HAP-1 (cell line): ENCODE data around the gene TMEFF2.

Experiments used
- DNase-seq, 2 experiments: peaks; one replicate each; pipeline ENCODE4 v3.0.0-alpha.2; 2016 to 2020; ENCODE audit warnings: low spot score in 2 of 2
- H3K27me3 ChIP-seq: fragments of 250-450 bp; sonication (Bioruptor Pico); 2 replicates; pipeline ENCODE4 v1.5.1; 2020; ENCODE audit warnings: low read depth, mild to moderate bottlenecking, moderate library complexity
- H3K36me3 ChIP-seq: fragments of 250-450 bp; sonication (Bioruptor Pico); replicated peaks from 2 replicates; pipeline ENCODE4 v1.5.1; 2020; ENCODE audit warnings: mild to moderate bottlenecking
- H3K4me1 ChIP-seq: fragments of 250-450 bp; sonication (Bioruptor Pico); 2 replicates; pipeline ENCODE4 v1.5.1; 2020; ENCODE audit warnings: mild to moderate bottlenecking
- H3K4me3 ChIP-seq: fragments of 250-450 bp; sonication (Bioruptor Pico); 2 replicates; pipeline ENCODE4 v1.5.1; 2020; ENCODE audit warnings: mild to moderate bottlenecking, moderate library complexity
- H3K9me3 ChIP-seq: fragments of 250-450 bp; sonication (Bioruptor Pico); 2 replicates; pipeline ENCODE4 v1.5.1; 2020; ENCODE audit warnings: mild to moderate bottlenecking, moderate library complexity
- in situ Hi-C: fragments of 300-500 bp; cut with MboI; formaldehyde crosslinking; loops from 3 replicates; pipeline ENCODE4 v1.14.3; 2020; ENCODE audit warnings: low sequenced_read_pairs, inconsistent platforms, mixed read lengths

Gene TMEFF2

DNA sequence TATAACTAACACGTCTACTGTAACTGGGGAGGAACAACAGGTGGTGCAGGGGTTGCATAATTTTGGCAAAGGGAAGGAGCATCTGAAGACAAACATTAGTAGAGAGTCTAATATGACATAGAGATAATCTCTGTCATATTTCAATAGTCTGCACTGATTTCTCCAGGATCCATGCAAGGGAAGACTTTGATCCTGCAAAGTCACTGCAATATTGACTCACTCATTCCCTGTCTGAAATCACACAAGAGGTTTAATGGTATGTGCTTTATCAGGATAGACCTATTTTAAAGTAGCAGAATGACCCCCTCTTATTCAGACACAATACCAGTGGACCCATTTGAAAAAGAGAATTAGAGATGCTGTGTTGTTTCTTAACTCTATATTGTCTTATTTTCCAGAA is 249.1 kb downstream of the TMEFF2 start:
- in situ Hi-C loops = no loop called here
- H3K4me3 ChIP-seq = no peak overlapping the region
- peaks cover 7% of the 10 kb centered on the region; the same call in 1 of the 2 replicates for H3K4me1 ChIP-seq
- no peaks in the 10 kb centered on the region for H3K36me3 ChIP-seq
- H3K27me3 ChIP-seq = no peaks in the 10 kb centered on the region
- H3K9me3 ChIP-seq = no peaks in the 10 kb centered on the region
- no peak for DNase-seq

GRCh38 chr2:191942739-191943103 is 252.0 kb downstream of the TMEFF2 start:
- in situ Hi-C loops = no loop called here
- Histone ChIP-seq H3K4me1 (peaks cover 18% of the 10 kb centered on the region), H3K9me3 (no peaks in the 10 kb centered on the region), H3K4me3 (no peak overlapping the region), H3K36me3 (no peaks in the 10 kb centered on the region), H3K27me3 (no peaks in the 10 kb centered on the region)
- no peak for DNase-seq

DNA sequence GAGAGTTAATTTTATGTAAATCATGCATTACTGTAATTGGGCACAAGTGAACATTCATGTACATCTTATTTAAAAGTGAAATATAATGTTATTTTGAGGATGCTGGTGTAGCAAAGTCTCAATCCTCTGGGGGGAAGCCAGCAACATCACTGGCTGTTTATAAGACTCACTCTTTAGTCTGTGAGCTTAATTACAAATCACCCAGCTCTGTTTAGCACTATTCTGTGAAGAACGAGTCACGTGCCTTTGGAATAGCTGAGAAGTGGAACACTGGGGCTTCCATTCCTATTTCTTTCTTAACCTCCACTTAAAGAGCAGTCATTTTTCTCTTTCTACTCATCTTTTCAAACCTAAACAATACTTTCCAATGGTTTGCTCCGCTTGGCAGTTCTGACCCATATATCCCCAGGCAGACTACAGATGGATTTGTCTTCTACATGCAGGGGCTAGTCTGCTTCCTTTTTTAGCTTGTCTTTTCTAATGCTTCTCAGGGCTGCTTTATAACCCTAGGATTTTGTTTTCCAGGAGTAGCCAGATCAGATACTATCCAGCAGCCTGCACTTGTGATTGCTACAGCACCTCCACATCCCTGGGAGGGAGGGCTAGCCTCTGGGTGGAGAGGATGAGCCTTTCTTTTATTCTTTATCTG is 252.5 kb downstream of the TMEFF2 start:
- no peak for DNase-seq
- Histone ChIP-seq H3K36me3 (no peaks in the 10 kb centered on the region), H3K4me3 (no peak overlapping the region), H3K9me3 (no peaks in the 10 kb centered on the region), H3K27me3 (no peaks in the 10 kb centered on the region), H3K4me1 (peaks cover 24% of the 10 kb centered on the region)
- in situ Hi-C loops = no loop called here

DNA sequence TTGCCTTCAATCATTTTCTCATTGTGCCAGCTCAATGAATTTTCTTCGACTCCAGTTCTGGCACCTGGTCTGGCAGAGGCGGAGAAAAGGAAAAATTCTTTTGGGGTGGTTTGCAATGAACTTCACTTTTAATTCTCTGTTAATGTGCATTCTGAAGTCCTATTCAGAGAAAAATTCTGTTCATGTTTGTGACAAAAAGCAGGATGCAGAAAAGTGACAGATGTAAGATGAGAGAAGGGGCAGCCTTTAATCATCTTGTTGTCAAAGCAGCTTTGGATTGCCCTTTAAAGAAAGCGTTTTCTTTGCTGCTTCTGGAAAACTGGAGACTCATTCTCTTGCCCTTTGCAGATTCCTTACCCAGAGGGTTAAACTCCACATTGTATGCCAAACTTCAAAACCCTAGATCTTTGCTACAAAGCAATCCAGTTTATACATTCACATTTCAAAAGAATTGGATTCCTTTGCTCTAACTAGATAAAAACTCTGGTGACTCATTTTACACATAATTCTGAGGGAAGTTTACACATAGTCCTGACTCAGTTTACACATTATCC is 253.3 kb downstream of the TMEFF2 start:
- in situ Hi-C loops = no loop called here
- Histone ChIP-seq H3K4me3 (no peak overlapping the region), H3K27me3 (no peaks in the 10 kb centered on the region), H3K4me1 (peaks cover 31% of the 10 kb centered on the region), H3K36me3 (no peaks in the 10 kb centered on the region), H3K9me3 (no peaks in the 10 kb centered on the region)
- no peak for DNase-seq

- in situ Hi-C loops = no loop called here
- Histone ChIP-seq H3K4me1 (peaks cover 33% of the 10 kb centered on the region), H3K36me3 (no peaks in the 10 kb centered on the region), H3K4me3 (no peak overlapping the region), H3K9me3 (no peaks in the 10 kb centered on the region), H3K27me3 (no peaks in the 10 kb centered on the region)
- peak in 1 of 2 experiments; percentile 36 for DNase-seq
These were observed 256.0 kb downstream of the TMEFF2 start for GRCh38 chr2:191938779-191939178.

GRCh38 chr2:191936882-191937405 is 257.8 kb downstream of the TMEFF2 start:
- Histone ChIP-seq H3K27me3 (no peaks in the 10 kb centered on the region), H3K36me3 (no peaks in the 10 kb centered on the region), H3K4me3 (no peak overlapping the region), H3K4me1 (peaks cover 28% of the 10 kb centered on the region), H3K9me3 (no peaks in the 10 kb centered on the region)
- in situ Hi-C loops = no loop called here
- DNase-seq = peak in 1 of 2 experiments; percentile 13

DNA sequence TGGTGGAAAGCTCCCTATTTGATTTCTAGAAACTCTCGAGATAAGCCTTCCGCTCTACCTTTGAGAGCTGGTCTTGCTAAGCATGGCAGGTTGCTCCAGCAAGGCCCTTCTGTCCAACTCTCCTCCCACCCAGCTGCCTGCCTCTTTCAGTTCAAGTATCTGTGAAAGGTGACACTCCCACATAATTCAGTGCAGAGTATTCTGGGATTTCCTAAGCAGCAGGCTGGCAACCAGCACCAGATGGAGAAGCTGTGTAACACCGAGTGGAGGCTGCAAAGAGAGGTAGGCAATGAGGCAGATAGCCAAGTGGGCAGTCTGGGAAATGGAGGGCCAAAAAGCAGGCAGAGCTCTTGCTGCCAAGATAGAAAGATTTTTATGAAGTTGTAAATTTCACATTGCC is 259.5 kb downstream of the TMEFF2 start:
- H3K36me3 ChIP-seq = no peaks in the 10 kb centered on the region
- in situ Hi-C loops = no loop called here
- H3K9me3 ChIP-seq = no peaks in the 10 kb centered on the region
- H3K4me3 ChIP-seq = no peak overlapping the region
- no peak for DNase-seq
- H3K27me3 ChIP-seq = no peaks in the 10 kb centered on the region
- peaks cover 27% of the 10 kb centered on the region for H3K4me1 ChIP-seq

DNA sequence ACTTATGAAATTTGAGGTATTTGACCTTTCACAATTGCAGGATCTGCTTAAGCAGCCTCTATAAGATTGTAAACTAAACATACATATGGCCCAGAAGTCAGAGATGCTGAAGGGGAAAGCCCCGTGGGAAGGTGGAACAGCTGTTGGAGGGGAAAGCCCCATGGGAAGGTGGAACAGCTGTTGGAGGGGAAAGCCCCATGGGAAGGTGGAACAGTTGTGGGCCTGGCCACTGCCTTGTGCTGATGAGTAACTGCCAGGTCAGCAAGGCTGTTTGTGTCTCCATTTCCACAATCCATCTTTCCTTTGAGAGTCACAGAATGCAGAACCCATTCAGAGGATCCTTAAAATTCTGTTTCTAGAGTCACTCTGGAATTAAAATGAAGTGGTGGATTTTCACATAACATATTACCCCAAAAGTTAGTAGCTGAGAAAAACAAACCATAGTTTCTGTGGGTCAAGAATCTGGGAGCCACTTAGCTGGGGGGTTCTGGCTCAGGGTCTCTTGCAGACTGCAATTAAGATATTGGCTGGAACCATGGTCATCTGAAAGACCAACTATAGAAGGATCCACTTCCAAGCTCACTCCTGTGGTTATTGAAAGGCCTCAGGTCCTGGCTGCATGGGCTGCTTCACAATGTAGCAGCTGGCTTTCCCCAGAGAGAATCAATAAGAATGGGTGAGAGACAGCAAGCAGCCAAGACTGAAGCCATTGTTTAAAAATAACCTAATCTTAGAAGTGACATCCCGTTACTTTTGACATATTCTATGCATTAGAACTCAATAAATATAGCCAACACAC is 261.2 kb downstream of the TMEFF2 start:
- Histone ChIP-seq H3K27me3 (no peaks in the 10 kb centered on the region), H3K36me3 (no peaks in the 10 kb centered on the region), H3K4me1 (peaks cover 22% of the 10 kb centered on the region), H3K4me3 (no peak overlapping the region), H3K9me3 (no peaks in the 10 kb centered on the region)
- in situ Hi-C loops = no loop called here
- no peak for DNase-seq

- in situ Hi-C loops = no loop called here
These were observed 262.4 kb downstream of the TMEFF2 start for GRCh38 chr2:191932286-191932685.

DNA sequence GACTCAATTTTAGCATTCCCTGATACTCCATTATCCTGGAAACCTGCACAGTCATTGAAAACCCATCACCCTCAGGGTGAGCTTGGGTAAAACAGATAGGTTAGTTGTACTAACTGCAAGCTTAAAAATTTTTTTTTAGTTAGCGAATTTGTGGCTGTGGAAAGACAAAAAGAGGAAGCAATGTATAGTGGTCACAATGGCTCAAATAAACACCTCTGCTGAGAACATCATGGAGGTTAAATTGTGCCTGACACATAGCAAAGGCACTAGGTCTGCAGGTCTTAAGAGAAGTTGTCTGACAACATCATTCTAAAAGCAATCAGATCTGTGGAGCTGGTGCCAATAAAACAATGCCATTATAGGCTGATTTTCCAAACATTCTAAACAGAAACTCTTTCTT is 263.4 kb downstream of the TMEFF2 start:
- no peak for DNase-seq
- peaks cover 1% of the 10 kb centered on the region; the same call in 1 of the 2 replicates for H3K4me1 ChIP-seq
- H3K27me3 ChIP-seq = no peaks in the 10 kb centered on the region
- no peak overlapping the region for H3K4me3 ChIP-seq
- no peaks in the 10 kb centered on the region for H3K9me3 ChIP-seq
- in situ Hi-C loops = no loop called here
- H3K36me3 ChIP-seq = no peaks in the 10 kb centered on the region

More at GRCh38 chr2:191932286-191932685, 262.4 kb downstream of the TMEFF2 start:
- H3K36me3 ChIP-seq = no peaks in the 10 kb centered on the region
- no peak overlapping the region for H3K4me3 ChIP-seq
- DNase-seq = no peak
- H3K4me1 ChIP-seq = peaks cover 11% of the 10 kb centered on the region
- H3K9me3 ChIP-seq = no peaks in the 10 kb centered on the region
- H3K27me3 ChIP-seq = no peaks in the 10 kb centered on the region

- Histone ChIP-seq H3K9me3 (no peaks in the 10 kb centered on the region), H3K27me3 (no peaks in the 10 kb centered on the region), H3K4me3 (no peak overlapping the region), H3K4me1 (no peaks in the 10 kb centered on the region; the same call in 1 of the 2 replicates), H3K36me3 (no peaks in the 10 kb centered on the region)
- in situ Hi-C loops = no loop called here
- no peak for DNase-seq
These were observed 264.5 kb downstream of the TMEFF2 start for GRCh38 chr2:191930205-191930604.

DNA sequence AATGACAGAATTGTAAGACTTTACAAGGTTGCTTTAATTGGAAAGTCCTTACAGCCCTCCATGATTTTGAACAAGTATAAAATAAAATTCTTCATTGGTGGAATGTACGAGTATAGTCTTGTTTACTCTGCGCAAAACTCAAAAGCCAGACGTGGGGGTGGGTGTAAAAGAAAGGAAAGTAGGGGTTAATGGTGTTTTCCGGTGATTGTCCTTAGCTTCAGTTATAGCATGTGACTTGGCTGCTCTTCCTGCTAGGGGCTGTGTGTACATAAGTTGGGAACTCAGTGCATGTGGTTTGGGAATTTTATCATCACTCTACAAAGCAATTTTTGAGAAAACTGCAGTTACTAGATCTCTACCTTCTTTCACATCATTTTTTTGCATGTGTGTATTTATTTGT is 265.4 kb downstream of the TMEFF2 start:
- Histone ChIP-seq H3K9me3 (no peaks in the 10 kb centered on the region), H3K36me3 (no peaks in the 10 kb centered on the region), H3K27me3 (no peaks in the 10 kb centered on the region), H3K4me1 (no peaks in the 10 kb centered on the region; the same call in 1 of the 2 replicates), H3K4me3 (no peak overlapping the region)
- DNase-seq = no peak
- in situ Hi-C loops = no loop called here

GRCh38 chr2:191927991-191928390 is 266.7 kb downstream of the TMEFF2 start:
- in situ Hi-C loops = no loop called here
- no peak for DNase-seq
- no peaks in the 10 kb centered on the region for H3K27me3 ChIP-seq
- H3K4me3 ChIP-seq = no peak overlapping the region
- H3K9me3 ChIP-seq = no peaks in the 10 kb centered on the region
- H3K36me3 ChIP-seq = no peaks in the 10 kb centered on the region
- no peaks in the 10 kb centered on the region; the same call in 1 of the 2 replicates for H3K4me1 ChIP-seq

DNA sequence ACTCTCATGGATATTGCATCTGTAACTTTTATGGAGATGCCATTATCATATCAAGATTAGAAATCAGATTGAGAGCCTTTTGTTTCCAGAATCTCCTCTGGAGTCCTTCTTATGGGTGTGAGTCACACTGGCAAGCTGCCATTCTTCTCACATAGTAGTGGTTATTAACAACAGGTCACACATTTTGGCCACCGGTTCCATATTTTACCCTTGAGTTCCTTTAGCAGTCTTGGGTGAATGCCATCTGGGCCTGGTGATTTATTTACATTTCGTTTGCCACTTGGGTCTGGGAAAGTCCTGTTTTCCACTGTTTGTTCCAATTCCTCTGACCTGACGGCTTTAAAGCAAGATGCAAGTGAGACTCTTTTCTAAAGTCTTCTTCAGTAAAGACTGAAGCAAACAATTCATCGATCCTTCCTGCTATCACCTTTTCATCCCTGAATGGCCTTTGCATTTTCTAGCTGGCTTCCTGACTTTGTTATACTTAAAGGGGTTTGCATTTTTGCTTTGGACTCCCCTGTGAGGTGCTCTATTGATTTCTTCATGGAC is 267.3 kb downstream of the TMEFF2 start:
- peak in 1 of 2 experiments; percentile 29 for DNase-seq
- no peaks in the 10 kb centered on the region for H3K36me3 ChIP-seq
- no peaks in the 10 kb centered on the region for H3K27me3 ChIP-seq
- no peak overlapping the region for H3K4me3 ChIP-seq
- in situ Hi-C loops = no loop called here
- no peaks in the 10 kb centered on the region; the same call in 1 of the 2 replicates for H3K4me1 ChIP-seq
- no peaks in the 10 kb centered on the region for H3K9me3 ChIP-seq
